Keratinocyte (primary cell): Measurements from ENCODE around the gene C21orf58. TPM values are rescaled to one million over a fixed set of nuclear protein-coding genes. Genes with fewer than 3 reads are reported as not detected.

Source experiments
- DNase-seq: peaks from one replicate; pipeline ENCODE4 v3.0.0-alpha.2; 2011; ENCODE audit warnings: low read depth, missing footprints, low spot score
- FAIRE-seq: peaks from 2 replicates; lab custom pipeline; 2011; peaks lifted over from hg19 to GRCh38; lab: Jason Lieb, UNC
- H2AFZ ChIP-seq: 2 replicates; pipeline ENCODE4 v1.6.0; 2012; ENCODE audit warnings: low read length, control low read depth, inconsistent platforms; ENCODE audit not compliant: control insufficient read depth
- H3K27ac ChIP-seq: 2 replicates; pipeline ENCODE4 v1.5.1; 2011; ENCODE audit warnings: low read length; ENCODE audit not compliant: control insufficient read depth, insufficient read depth
- H3K27me3 ChIP-seq: 3 replicates; pipeline ENCODE4 v1.6.0; 2011; ENCODE audit warnings: low read length; ENCODE audit not compliant: control insufficient read depth, insufficient read depth; ENCODE audit errors: extremely low read depth
- H3K36me3 ChIP-seq, 2 experiments: 2 replicates in 1 of 2; 3 replicates in 1 of 2; pipeline ENCODE4 v1.5.1; 2011; ENCODE audit warnings: low read length in 2 of 2, mild to moderate bottlenecking in 1 of 2; ENCODE audit not compliant: control insufficient read depth in 2 of 2, insufficient read depth in 2 of 2; ENCODE audit errors: extremely low read depth in 1 of 2
- H3K4me1 ChIP-seq: 3 replicates; pipeline ENCODE4 v1.5.1; 2011; ENCODE audit warnings: low read length; ENCODE audit not compliant: control insufficient read depth, insufficient read depth; ENCODE audit errors: extremely low read depth
- H3K4me2 ChIP-seq: 3 replicates; pipeline ENCODE4 v1.6.0; 2011; ENCODE audit warnings: low read depth, low read length; ENCODE audit not compliant: control insufficient read depth, insufficient read depth; ENCODE audit errors: extremely low read depth
- H3K4me3 ChIP-seq, 3 experiments: fragments of 200-600 bp in 1 of 3; sonication (generic) in 1 of 3; 2 replicates in 2 of 3; 3 replicates in 1 of 3; pipeline ENCODE4 v1.5.1; 2011 to 2016; ENCODE audit warnings: low read length in 3 of 3, mild to moderate bottlenecking in 3 of 3, control low read depth in 2 of 3, inconsistent platforms in 1 of 3, low read depth in 1 of 3, mixed read lengths in 1 of 3, mixed run types in 1 of 3, moderate library complexity in 1 of 3; ENCODE audit not compliant: control insufficient read depth in 2 of 3, insufficient read depth in 2 of 3; ENCODE audit errors: extremely low read depth in 1 of 3
- H3K79me2 ChIP-seq: 2 replicates; pipeline ENCODE4 v1.6.0; 2012; ENCODE audit warnings: low read length; ENCODE audit not compliant: control insufficient read depth, insufficient read depth
- H3K9ac ChIP-seq: 3 replicates; pipeline ENCODE4 v1.6.0; 2011; ENCODE audit warnings: low read length; ENCODE audit not compliant: control insufficient read depth, insufficient read depth; ENCODE audit errors: extremely low read depth
- H3K9me1 ChIP-seq: 3 replicates; pipeline ENCODE4 v1.6.0; 2011; ENCODE audit warnings: low read length; ENCODE audit not compliant: control insufficient read depth, insufficient read depth; ENCODE audit errors: extremely low read depth
- H3K9me3 ChIP-seq: 2 replicates; pipeline ENCODE4 v1.5.1; 2012; ENCODE audit warnings: low read depth, low read length; ENCODE audit not compliant: control insufficient read depth
- H4K20me1 ChIP-seq: 3 replicates; pipeline ENCODE4 v1.6.0; 2011; ENCODE audit warnings: low read length; ENCODE audit not compliant: control insufficient read depth, insufficient read depth; ENCODE audit errors: extremely low read depth
- CTCF ChIP-seq, 3 experiments: IDR thresholded peaks in 1 of 3; conservative IDR thresholded peaks in 1 of 3; optimal IDR thresholded peaks in 1 of 3; 2 replicates in 2 of 3; 3 replicates in 1 of 3; pipeline versions ENCODE3 to v1.5.1; 2011; ENCODE audit warnings: low read length in 3 of 3, mild to moderate bottlenecking in 3 of 3, moderate library complexity in 2 of 3, control low read depth in 1 of 3, inconsistent platforms in 1 of 3; ENCODE audit not compliant: insufficient read depth in 2 of 3; ENCODE audit errors: extremely low read depth in 1 of 3
- EZH2 ChIP-seq: IDR thresholded peaks from one replicate; pipeline ENCODE4 v1.6.1; 2012; ENCODE audit warnings: inconsistent platforms, mild to moderate bottlenecking, low read length, moderate library complexity
- dilution Hi-C: fragments of 300-500 bp; cut with MboI; formaldehyde crosslinking; loops from one replicate; pipeline ENCODE4 v1.7.0; 2020; ENCODE audit warnings: low sequenced_read_pairs; ENCODE audit not compliant: extremely low pct_ligation_motif_present
- polyA plus RNA-seq, 5 experiments: library from polyadenylated mRNA; depleted of rRNA in 3 of 5; stranded (reverse) in 3 of 5; stranded (forward) in 1 of 5; unstranded in 1 of 5; fragments of >200 nt; gene quantifications; 1 replicate in 1 of 5; 2 replicates in 3 of 5; 3 replicates in 1 of 5; pipeline versions ENCODE4 v1.2.1 to v1.2.3, GENCODE V29; 2011 to 2012; ENCODE audit warnings: missing spikeins in 2 of 5, low read depth in 1 of 5, low replicate concordance in 1 of 5

The C21orf58 gene
- polyA plus RNA-seq, 1 donor (not counting 4 experiments of a cell fraction or from before 2014, with no cell fraction given) = 1.2 TPM

- no peaks in the 10 kb centered on the region for H3K9me1 ChIP-seq
- FAIRE-seq (no peak), DNase-seq (no peak)
- no peak for TF ChIP-seq CTCF (optimal IDR thresholded peaks at IDR 0.05 in 1 of 3, IDR thresholded peaks at IDR 0.05 in 1 of 3, conservative IDR thresholded peaks at IDR 0.05 in 1 of 3; ENCODE audit: extremely low read depth in 1 of 3, insufficient read depth in 2 of 3, low read length in 3 of 3)
- TF ChIP-seq EZH2 = no peak
- H3K36me3 ChIP-seq = peaks cover 15 to 30% of the 10 kb centered on the region in 2 experiments
- no peak overlapping the region for H3K9ac ChIP-seq
- no peak overlapping the region for H3K27ac ChIP-seq
- peaks cover 21% of the 10 kb centered on the region for H3K4me1 ChIP-seq
- no peak overlapping the region for H3K4me2 ChIP-seq
- peaks cover 62% of the 10 kb centered on the region for H3K79me2 ChIP-seq
- no peaks in the 10 kb centered on the region for H3K27me3 ChIP-seq
- H3K9me3 ChIP-seq = no peaks in the 10 kb centered on the region
- H3K4me3 ChIP-seq = no peak overlapping the region
- H4K20me1 ChIP-seq = no peaks in the 10 kb centered on the region
- dilution Hi-C loops = no loop called here
- H2AFZ ChIP-seq = no peak overlapping the region
These were observed 39.5 kb downstream of the C21orf58 start for GRCh38 chr21:46284077-46284644.

- no peak overlapping the region for H3K27ac ChIP-seq
- no peaks in the 10 kb centered on the region for H3K4me1 ChIP-seq
- no peak overlapping the region for H2AFZ ChIP-seq
- H3K9me3 ChIP-seq = no peaks in the 10 kb centered on the region
- TF ChIP-seq EZH2 (no peak), CTCF (optimal IDR thresholded peaks at IDR 0.05 in 1 of 3, IDR thresholded peaks at IDR 0.05 in 1 of 3, conservative IDR thresholded peaks at IDR 0.05 in 1 of 3; ENCODE audit: extremely low read depth in 1 of 3, insufficient read depth in 2 of 3, low read length in 3 of 3) (no peak)
- no peaks in the 10 kb centered on the region for H4K20me1 ChIP-seq
- FAIRE-seq (no peak), DNase-seq (no peak)
- dilution Hi-C loops = no loop called here
- peaks cover 7% of the 10 kb centered on the region for H3K79me2 ChIP-seq
- no peaks in the 10 kb centered on the region for H3K27me3 ChIP-seq
- H3K4me2 ChIP-seq = no peak overlapping the region
- no peak overlapping the region for H3K4me3 ChIP-seq
- no peaks in the 10 kb centered on the region for H3K9me1 ChIP-seq
- H3K9ac ChIP-seq = no peak overlapping the region
- peaks cover 43% of the 10 kb centered on the region in 2 experiments for H3K36me3 ChIP-seq
These were observed 48.8 kb downstream of the C21orf58 start for GRCh38 chr21:46274797-46275390.
